ENCODE results near the gene MRPS6.

MRPS6 gene

GRCh38 chr21:34128124-34128523 is 54.7 kb downstream of the MRPS6 start:
- Histone ChIP-seq H3K27ac (no peak overlapping the region), H3K36me3 (peaks cover 25% of the 10 kb centered on the region), H3K27me3 (ENCODE audit: insufficient read depth, low read depth, severe bottlenecking) (no peaks in the 10 kb centered on the region), H3K9me3 (ENCODE audit: severe bottlenecking) (no peaks in the 10 kb centered on the region), H3K4me3 (ENCODE audit: low read depth, low read length) (no peak overlapping the region)
- DNase-seq = no peak
- no peak for TF ChIP-seq CTCF (IDR thresholded peaks at IDR 0.05; ENCODE audit: low read depth, low read length)

- no peak for DNase-seq
- Histone ChIP-seq H3K27ac (no peak overlapping the region), H3K4me3 (ENCODE audit: low read depth, low read length) (no peak overlapping the region), H3K36me3 (peaks cover 25% of the 10 kb centered on the region), H3K27me3 (ENCODE audit: insufficient read depth, low read depth, severe bottlenecking) (no peaks in the 10 kb centered on the region), H3K9me3 (ENCODE audit: severe bottlenecking) (no peaks in the 10 kb centered on the region)
- TF ChIP-seq CTCF (IDR thresholded peaks at IDR 0.05; ENCODE audit: low read depth, low read length) = no peak
Observed at GRCh38 chr21:34128674-34129038, 55.3 kb downstream of the MRPS6 start.

DNA sequence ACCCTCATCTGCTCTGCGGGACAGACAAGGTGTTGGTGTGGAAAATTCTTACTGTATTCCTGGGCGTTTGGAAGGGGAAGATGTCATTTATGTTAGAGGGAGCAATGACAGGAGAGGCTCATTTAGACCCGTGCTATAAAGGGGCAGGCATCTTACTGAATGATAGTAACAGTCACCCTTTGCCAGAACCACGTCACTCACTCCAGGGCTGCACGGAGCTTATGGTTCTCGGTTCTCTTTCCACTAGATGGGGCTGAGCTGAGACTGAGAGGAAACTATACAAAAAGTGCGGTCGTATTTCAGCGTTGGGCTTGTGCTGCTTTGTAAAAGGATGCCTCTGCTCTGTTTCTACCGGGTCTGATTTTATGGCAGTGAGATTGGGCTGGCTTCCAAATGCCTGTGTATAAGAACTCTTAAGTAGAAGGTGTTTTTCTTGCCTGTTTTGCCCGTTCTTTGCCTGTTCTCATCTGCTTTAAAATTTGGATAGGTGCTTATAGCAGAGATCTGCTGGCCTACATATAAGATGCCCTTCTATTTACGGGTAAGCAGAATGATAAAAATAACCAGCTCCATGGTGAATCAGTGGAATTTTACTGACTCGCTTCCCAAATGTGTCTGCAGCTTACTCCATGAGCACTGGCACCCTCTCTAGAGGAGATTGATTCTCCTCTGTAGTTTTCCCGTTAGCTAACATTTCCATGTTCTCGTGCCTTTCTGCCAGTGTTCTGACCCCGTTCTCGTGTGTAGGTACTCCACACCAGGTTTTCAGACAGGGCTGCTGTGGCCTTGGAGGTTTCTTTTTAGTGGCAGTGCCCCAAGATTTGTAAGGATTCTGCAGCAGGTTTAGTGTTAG is 55.9 kb downstream of the MRPS6 start:
- H3K27me3 ChIP-seq (ENCODE audit: insufficient read depth, low read depth, severe bottlenecking) = no peaks in the 10 kb centered on the region
- no peak overlapping the region for H3K4me3 ChIP-seq (ENCODE audit: low read depth, low read length)
- no peak for DNase-seq
- peaks cover 25% of the 10 kb centered on the region for H3K36me3 ChIP-seq
- no peak for TF ChIP-seq CTCF (IDR thresholded peaks at IDR 0.05; ENCODE audit: low read depth, low read length)
- no peaks in the 10 kb centered on the region for H3K9me3 ChIP-seq (ENCODE audit: severe bottlenecking)
- H3K27ac ChIP-seq = no peak overlapping the region

DNA sequence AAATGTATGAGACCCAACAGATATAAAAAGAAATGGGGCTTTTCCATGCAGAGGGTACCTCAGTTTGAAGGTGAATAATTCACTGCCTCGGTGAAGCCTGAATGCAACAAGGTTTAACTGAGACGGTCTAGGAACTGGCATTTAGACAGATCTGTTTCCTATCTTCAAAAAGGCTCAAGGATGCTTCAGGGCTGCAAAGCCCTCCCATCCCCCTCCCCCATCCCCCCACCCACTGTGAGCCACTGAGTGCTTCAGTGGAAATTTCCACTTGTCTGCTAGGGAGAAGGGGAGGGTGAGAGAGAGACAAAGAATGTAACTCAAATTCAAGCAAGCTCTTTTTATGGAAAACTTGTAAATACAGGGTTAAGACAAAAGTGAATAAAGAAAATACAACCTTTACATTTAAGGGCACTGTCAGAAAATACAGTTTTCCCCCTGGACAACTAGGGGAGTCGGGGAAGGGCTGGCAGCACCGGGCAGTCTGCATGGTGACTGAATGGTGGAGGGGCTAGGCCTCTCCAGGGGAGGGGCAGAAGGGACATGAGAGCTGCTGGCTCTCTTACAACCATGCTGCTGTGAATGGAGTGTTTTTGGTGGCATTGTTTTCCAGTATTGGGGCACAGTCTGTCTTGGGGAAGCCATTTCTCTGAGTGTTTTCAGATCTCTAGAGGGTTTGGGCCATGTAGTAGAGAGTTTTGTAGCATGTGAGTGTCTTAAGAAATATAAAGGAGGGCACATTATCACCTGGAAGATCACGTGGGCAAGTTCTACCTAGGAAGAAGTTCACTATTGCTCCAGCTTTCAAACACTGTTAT is 56.7 kb downstream of the MRPS6 start:
- H3K36me3 ChIP-seq = peaks cover 23% of the 10 kb centered on the region
- H3K27ac ChIP-seq = no peak overlapping the region
- H3K27me3 ChIP-seq (ENCODE audit: insufficient read depth, low read depth, severe bottlenecking) = no peaks in the 10 kb centered on the region
- DNase-seq = no peak
- H3K9me3 ChIP-seq (ENCODE audit: severe bottlenecking) = no peaks in the 10 kb centered on the region
- no peak overlapping the region for H3K4me3 ChIP-seq (ENCODE audit: low read depth, low read length)
- TF ChIP-seq CTCF (IDR thresholded peaks at IDR 0.05; ENCODE audit: low read depth, low read length) = no peak

GRCh38 chr21:34130716-34130985 is 57.3 kb downstream of the MRPS6 start:
- Histone ChIP-seq H3K36me3 (peaks cover 17% of the 10 kb centered on the region), H3K4me3 (ENCODE audit: low read depth, low read length) (no peak overlapping the region), H3K9me3 (ENCODE audit: severe bottlenecking) (no peaks in the 10 kb centered on the region), H3K27ac (no peak overlapping the region), H3K27me3 (ENCODE audit: insufficient read depth, low read depth, severe bottlenecking) (no peaks in the 10 kb centered on the region)
- no peak for DNase-seq
- no peak for TF ChIP-seq CTCF (IDR thresholded peaks at IDR 0.05; ENCODE audit: low read depth, low read length)
